NCI-H510A (cell line): Measurements from ENCODE around the gene HTR2B.
"Not testable (repeated sequence)": the region's sequence is repeated elsewhere in the genome, so short reads cannot be mapped to it uniquely, and the experiment has no call there.

ENCODE experiments used
- DNase-seq: peaks from one replicate; lab custom pipeline; 2025; lab: John Stamatoyannopoulos, UW

Gene HTR2B

GRCh38 chr2:231133365-231134099 is 8.7 kb upstream of the HTR2B start:
- no peak for DNase-seq

GRCh38 chr2:231132129-231132528 is 7.3 kb upstream of the HTR2B start:
- DNase-seq = no peak

- DNase-seq = no peak
Measured at GRCh38 chr2:231130336-231131056, 5.7 kb upstream of the HTR2B start.

- DNase-seq = no peak
Measured at GRCh38 chr2:231129216-231129615, 4.4 kb upstream of the HTR2B start.

GRCh38 chr2:231128541-231128940 is 3.7 kb upstream of the HTR2B start:
- DNase-seq = no peak

- DNase-seq = no peak
Measured at GRCh38 chr2:231127936-231128335, 3.1 kb upstream of the HTR2B start.

GRCh38 chr2:231127480-231127879 is 2.6 kb upstream of the HTR2B start:
- no peak for DNase-seq

GRCh38 chr2:231126123-231126522 is 1.3 kb upstream of the HTR2B start:
- no peak for DNase-seq

- no peak for DNase-seq
Measured at GRCh38 chr2:231123362-231123898, 1.4 kb downstream of the HTR2B start.

GRCh38 chr2:231118614-231118942 is 6.3 kb downstream of the HTR2B start:
- no peak for DNase-seq

GRCh38 chr2:231117922-231118613 is 6.8 kb downstream of the HTR2B start:
- DNase-seq = peak; percentile 31

GRCh38 chr2:231117148-231117547 is 7.7 kb downstream of the HTR2B start:
- DNase-seq = no peak

GRCh38 chr2:231115651-231116050 is 9.2 kb downstream of the HTR2B start:
- DNase-seq = no peak

GRCh38 chr2:231113489-231113888 is 11.4 kb downstream of the HTR2B start:
- no peak for DNase-seq

GRCh38 chr2:231111987-231112386 is 12.9 kb downstream of the HTR2B start:
- no peak for DNase-seq

- DNase-seq = no peak
Measured at GRCh38 chr2:231110551-231110950, 14.3 kb downstream of the HTR2B start.

- peak; percentile 38 for DNase-seq
Measured at GRCh38 chr2:231104115-231104713, 20.6 kb downstream of the HTR2B start.

GRCh38 chr2:231102772-231103171 is 22.1 kb downstream of the HTR2B start:
- no peak for DNase-seq

GRCh38 chr2:231100990-231101389 is 23.9 kb downstream of the HTR2B start:
- DNase-seq = no peak

- not testable (repeated sequence) for DNase-seq
Measured at GRCh38 chr2:231100321-231100720, 24.5 kb downstream of the HTR2B start.

- no peak for DNase-seq
Measured at GRCh38 chr2:231099918-231100317, 24.9 kb downstream of the HTR2B start.

- DNase-seq = no peak
Measured at GRCh38 chr2:231094736-231095346, 30.0 kb downstream of the HTR2B start.
